Activated CD4-positive, CD25-positive, alpha-beta regulatory T cell (primary cell): ENCODE results near the gene BSPRY.
"Not testable (repeated sequence)": the region's sequence is repeated elsewhere in the genome, so short reads cannot be mapped to it uniquely, and the experiment has no call there.

Experiments used
- DNase-seq, 4 experiments: peaks; one replicate each; lab custom pipeline; 2025; lab: John Stamatoyannopoulos, UW

BSPRY gene

DNA sequence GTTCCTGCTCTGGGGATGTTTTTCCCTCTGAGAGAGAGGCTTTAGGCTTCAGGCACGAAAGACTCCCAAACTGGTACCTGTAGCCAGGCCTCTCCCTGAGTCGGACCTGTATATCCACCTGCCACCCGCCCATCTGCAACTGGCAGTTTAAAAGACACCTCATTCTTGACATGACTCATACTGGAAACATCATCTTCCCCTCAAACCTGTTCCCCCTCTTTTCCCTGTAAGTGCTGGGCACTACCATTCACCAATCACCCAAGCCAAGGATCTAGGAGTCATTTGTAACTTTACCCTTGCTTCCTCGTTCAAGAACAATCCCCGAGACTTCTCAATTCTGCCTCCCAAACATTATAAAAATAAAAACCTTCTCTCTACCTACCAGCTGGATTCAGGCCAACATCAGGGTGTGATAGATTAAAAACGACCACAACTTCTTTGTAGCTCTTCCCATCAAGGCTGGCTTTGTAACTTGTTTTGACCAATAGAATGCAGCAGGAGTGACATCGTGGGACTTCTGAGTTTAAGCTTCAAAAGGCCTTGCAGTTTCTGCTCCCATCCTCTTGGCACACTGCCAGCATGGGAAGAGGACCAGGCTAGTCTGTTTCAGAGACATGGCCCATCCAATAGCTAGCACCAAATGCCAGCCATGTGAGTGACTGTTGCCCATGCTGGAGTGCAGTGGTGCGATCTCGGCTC, 7.5 kb upstream of the BSPRY start:
- DNase-seq, result no peak

DNA sequence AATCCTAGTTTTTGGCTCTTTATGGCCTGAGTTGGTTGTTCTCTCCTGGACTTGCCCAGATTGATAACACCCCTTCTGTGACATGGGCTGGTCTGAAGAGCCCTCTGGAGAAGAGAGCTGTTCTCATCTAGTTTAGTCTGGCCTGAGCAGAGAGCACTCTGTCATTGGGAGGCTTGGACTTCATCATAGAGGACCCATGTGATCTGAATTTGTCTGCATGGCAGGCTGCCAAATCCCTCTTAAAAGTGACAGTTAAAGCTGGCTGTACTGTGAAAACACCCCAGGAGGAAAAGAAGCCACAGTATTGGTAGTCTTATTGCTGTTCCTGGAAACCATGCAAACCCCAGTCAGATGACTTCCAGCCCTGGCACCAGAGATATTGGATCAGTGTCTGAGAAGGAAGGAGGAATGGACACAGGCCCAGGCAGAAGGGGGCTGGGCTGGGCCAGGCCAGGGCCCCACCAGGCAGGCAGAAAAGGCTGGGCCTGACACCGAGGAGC, 5.6 kb upstream of the BSPRY start:
- no peak for DNase-seq

DNA sequence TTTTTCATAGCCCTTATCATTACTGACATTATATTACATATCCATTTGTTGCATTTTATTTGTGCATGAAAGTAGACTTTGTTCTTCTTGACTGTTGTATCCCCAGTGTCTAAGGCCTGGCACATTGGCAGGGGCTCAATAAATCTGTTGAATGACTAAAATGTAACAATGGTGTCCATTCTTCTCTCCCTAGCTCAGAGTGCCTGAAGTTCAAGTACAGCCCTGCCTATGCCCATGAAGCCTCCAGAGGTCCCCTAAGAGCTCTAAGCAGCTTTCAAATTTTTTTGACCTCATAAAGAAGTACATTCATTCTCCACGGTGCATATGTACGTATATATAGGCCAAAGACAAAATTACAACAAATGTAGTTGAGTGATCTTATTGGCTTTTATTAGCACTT, 4.2 kb upstream of the BSPRY start:
- DNase-seq, result no peak

DNA sequence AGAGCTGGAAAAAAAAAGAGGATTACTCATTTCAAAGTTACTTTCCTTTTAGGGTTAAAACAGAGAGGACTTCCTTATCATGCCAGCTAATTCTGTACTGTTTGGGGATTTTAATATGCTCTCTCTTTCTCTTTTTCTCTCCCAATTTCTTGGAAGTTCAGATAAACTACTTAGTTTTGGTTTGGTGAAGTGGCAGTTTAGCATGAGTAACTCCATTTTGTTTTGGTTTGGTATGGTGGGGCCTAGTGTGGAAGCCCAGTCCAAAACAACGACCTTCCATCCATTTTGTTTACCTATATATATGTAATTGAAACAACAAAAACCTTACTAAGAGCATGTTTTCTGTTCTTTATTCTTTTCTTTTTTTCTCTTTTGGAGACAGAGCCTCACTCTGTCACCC, 3.7 kb upstream of the BSPRY start:
- no peak for DNase-seq

DNA sequence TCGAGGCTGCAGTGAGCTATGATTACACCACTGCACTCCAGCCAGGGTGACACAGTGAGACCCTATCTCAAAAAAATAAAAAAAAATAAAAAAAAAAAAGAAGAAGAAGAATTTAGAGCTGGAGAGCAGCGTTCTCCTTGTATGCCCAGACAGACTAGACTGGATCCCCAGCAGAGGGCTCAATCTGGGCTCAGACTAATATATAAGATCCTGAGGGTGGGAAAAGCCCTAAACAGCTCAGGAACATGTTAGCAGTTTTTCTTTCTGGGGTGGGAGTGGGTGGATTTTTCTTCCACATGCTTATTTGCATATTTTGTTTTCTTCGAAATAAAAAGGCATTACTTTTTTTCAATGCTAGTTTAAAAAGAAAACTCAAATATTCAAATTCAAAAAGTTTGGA, 904 bp upstream of the BSPRY start:
- DNase-seq, result no peak

DNA sequence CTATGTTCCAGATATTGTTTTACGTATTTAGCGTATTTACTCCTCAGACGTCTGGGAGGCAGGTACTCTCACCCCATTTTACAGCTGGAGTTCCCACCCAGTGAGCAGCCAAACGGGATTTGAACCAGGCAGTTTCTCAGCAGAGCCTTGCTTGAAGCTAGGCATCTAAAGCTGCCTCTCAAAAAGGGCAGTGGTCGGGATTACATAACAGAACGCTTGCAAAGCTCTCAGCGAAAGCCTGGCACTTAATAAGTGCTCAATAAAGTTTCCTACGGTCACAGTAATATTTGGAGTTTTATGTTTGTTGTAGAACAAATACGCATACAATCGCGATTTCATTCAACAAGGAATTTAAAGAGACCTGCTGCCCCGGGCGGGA, 286 bp upstream of the BSPRY start:
- no peak for DNase-seq

DNA sequence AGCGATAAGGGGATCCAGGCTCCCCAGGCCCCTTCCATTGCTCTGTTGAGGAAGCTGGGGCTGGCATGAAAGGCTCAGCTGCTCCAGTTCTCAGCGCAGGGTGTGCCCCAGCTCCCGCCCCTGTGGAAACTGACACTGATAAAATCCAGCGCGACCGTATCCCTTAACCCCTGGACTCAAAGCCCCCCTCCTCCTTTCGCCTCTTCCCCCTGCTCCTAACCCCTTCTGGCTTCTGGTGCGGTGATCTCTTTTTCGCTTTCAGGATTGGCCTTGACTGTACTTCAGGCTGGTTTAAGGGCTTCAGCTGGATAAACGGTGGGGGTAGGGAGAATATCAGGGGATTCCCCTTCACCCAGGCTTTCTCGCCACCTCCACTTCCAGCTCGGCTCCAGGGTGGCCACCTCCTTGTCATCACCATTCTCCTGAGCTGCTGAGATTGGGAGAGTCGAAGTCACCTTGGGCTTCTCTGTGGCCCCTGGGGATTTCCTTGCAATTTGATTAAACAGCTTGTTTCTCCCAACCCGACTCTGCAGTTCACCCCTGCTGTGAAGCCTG, 843 bp downstream of the BSPRY start:
- no peak for DNase-seq

DNA sequence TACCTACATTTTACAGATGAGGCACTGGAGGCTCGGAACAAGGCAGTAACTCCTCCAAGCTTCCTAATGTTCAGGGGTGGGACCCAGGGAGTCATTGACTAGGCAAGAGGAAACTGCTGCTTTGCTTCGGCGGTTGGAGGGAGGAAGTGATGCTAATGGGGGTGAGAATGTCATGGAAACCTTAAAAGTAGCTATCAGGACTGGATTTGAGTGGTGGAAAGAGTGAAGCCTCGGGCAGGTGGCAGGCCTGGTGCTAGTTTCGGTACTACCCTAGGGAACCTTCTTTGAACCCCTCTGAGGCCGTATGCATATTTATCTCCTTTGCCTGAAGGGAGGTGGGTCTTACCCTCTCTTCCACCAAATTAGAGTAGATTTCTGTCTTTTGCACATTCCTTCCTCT, 1.6 kb downstream of the BSPRY start:
- DNase-seq, result no peak

DNA sequence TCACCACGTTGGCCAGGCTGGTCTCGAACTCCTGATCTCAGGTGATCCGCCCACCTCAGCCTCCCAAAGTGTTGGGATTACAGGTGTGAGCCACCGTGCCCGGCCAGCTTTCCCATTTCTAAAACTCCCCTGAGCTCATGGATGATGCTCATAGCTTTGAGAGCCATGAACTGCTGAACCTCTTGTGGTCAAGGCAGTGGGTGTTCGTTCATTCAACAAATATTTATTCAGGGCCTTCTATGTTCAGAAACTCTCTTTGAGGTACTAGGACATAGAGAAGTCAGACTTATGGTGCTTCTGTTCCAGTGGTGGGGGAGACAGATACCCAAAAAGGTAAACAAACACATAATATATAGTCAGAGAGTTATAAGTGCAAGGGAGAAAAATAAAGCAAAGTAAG, 2.7 kb downstream of the BSPRY start:
- no peak for DNase-seq

DNA sequence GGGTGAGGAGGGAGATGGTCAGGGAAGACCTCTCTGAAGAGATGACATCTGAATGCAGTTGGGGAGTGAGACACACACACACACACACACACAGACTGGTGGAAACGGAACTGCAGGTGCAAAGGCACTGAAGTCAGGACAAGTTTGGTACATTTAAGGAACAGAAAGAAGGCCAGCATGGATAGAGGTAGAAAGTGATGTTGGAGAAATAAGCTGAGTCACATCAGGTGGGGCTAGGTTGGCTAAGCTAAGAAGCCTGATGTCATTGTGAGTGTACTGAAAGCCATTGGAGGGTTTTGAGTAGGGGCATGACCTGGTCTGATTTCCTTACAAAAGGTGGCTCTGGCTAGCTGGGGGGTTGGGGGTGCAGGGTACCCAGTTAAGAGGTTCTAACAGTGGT, 3.1 kb downstream of the BSPRY start:
- no peak for DNase-seq

DNA sequence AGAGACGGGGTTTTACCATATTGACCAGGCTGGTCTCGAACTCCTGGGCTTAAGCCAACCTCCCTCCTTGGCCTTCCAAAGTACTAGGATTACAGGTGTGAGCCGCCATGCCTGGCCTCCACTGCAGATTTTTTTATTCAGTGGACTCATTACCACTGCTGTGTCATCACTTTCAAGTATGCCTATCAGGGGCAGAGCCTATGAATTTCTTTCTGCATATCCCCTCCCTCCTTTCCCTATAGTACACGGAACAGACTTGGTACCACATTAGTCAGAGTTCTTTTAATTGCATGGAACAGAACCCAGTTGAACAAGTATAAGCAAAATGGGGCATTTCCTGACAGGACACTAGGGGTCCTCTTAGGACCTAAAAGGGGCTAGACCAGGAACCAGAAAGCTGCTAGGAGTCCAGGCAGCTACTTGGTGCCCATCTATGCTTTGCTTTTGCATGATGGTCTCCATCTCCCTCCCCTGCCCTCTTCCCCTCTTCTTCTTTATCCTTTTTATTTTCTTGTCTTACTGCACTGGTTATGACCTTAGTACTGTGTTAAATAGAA, 5.8 kb downstream of the BSPRY start:
- DNase-seq, result no peak

DNA sequence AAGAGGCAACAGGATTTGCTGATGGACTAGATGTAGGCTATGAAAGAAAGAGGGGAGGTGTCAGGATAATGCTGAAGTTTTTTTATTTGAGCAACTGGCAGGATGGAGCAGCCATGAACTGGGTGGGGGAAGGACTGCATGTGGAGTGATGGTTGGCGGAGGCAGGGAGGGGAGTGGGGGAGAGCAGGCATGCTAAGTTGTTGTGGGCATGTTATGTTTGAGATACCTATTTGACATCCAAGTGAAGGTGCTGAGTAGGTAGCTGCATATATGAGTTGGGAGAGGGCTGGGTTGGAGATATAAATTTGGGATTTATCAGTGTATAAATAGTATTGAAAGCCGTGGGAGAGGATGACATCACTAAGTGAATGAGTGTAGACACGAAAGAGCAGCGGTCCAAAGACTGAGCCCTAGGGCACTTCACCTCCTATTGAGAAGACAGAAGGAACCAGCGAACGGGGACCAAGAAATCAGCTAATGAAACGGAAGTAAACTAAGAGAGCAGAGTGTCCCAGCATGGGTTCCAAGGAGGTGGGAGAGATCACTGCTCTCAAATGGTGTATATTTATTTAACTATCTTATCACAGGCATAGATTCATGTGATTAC, 7.4 kb downstream of the BSPRY start:
- no peak for DNase-seq

DNA sequence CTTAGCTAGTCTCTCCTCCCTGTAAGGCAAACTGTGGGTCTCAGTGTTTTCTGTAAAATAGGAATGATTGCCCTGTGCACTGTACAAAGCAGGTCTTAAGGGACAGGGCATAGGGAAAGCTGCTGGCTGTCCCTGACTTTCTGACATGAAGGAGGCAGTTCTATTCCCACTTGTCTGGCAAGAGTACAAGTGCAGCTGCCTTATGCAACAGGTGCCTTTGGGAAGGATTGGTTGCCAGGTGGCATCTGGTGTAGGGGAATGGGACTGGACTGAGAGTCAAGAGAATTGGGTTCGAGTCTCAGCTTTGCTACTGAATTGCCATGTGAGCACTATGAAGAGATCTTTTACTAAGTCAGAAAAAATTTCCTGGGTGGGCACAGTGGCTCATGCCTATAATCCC, 10.0 kb downstream of the BSPRY start:
- DNase-seq, result no peak

DNA sequence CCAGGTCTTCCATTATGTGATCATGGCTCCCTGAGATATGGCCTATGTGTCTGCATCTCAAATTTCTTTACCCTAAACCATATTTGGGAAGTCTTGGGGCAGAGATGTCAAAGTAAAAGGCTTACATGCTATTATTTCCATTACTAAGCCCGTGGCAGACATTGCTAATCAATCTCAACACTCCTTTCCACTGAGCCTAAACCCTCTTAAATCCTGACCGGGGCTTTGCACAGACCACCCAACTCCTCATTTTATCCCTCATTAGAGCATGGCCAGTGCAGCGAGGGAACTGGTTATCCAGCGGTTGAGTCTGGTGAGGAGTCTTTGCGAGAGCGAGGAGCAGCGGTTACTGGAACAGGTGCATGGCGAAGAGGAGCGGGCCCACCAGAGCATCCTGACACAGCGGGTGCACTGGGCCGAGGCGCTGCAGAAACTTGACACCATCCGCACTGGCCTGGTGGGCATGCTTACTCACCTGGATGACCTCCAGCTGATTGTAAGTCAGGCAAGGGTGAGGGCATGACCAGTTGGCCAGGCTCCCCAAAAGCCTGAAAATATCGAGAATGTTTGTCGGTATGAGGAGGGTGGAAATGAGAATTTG, 11.0 kb downstream of the BSPRY start:
- DNase-seq, result no peak

DNA sequence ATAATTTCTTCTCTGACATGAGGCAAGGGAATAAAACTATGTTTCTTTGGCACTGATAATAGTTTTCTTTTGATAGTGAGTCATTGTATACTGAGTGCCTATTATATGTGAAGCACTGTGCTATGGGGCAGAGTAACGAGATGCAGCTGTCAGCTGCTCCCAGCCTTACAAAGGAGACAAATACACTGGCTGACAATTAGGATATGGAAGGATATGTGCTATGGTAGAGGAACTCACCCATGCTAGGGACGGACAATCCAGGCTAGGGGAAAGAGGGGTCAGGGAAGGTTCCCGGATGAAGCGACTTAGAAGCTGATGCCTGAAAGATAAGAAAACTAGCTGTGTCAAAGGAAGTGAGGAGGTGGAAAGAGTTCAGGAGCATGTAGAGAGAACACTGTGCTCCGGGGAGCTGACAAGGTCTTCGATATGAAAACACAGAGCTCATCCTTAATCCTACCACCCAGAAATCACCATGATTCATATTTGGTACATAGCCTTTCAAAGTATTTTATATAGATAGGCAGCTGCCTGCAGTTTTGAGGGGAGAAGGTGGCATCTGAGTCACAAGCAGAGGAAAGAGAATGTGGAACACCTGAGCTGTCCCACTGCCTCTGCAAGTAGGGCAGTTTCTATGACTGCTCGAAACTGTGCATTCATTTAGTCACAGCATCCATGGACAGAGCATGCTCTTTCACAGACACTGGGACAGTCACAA, 12.1 kb downstream of the BSPRY start:
- DNase-seq, result no peak

DNA sequence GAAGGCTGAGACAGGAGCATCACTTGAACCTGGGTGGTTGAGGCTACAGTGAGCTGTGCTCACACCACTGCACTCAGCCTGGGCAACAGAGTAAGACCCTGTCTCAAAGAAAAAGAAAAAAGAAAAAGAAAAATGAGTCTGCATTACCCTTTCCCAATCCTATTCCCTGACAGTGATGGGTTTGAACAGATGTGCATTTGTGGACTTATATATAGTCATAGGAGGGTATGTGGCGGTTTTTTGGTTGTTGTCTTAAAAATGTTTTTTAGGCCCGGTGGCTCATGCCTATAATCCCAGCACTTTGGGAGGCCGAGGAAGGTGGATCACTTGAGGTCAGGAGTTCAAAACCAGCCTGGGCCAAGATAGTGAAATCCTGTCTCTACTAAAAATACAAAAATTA, 14.0 kb downstream of the BSPRY start:
- no peak for DNase-seq

DNA sequence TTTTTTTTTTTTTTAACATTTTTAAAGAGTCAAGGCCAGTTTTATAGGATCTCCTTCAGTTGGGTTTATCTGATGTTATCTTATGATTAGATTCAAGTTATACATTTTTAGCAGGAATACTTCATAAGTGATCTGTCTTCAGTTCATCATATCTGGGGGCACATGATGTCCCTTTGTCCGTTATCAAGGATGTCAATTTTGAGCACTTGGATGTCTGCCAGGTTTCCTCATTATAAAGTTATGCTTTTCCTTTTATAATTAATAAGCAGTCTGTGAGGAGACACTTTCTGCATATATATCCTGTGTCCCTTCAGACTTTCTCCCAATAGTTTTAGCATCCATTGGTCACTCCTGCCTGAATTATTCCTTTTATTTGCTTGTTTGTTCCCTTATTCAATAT, 15.6 kb downstream of the BSPRY start:
- no peak for DNase-seq

DNA sequence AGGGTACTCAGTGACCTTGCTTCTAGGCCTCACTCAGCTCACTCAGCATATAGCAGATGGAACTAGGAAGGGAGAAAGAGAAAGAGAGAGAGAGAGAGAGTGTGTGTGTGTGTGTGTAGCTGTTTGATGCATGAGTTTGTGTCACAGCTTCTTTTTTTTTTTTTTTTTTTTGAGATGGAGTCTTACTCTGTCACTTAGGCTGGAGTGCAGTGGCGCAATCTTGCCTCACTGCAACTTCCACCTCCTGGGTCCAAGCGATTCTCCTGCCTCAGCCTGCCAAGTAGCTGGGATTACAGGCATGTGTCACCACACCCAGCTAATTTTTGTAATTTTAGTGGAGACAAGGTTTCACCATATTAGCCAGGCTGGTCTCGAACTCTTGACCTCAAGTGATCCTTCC, 16.3 kb downstream of the BSPRY start:
- not testable (repeated sequence) for DNase-seq

DNA sequence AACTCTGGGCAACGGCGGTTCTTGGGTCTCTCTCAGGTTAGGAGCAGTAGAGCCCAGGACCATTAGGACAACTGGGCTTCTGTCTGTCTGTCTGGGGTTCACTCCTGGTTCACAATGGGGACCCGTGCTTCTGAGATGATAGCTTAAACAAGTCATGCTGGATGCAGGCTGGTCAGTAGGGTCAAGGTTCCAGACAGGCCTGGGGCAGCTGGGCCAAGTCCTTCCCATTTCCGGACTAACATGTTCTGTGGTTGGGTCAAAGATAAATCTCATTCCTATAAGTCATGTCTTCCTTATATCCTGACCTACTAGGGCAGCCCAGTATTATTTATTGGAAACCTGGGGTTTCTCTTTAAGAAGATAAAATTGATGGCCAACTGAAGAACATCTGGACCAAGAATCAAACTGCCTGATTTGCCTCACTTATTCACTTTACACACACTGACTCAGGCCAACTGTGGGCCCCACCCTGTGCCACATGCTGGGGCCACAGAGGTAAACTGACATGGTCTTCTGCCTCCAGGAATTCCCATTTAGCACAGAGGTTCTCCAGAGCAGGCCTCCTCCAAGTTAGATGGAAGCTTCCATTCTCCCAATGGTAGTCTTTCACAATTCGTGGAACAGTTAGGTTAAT, 19.1 kb downstream of the BSPRY start:
- no peak for DNase-seq

DNA sequence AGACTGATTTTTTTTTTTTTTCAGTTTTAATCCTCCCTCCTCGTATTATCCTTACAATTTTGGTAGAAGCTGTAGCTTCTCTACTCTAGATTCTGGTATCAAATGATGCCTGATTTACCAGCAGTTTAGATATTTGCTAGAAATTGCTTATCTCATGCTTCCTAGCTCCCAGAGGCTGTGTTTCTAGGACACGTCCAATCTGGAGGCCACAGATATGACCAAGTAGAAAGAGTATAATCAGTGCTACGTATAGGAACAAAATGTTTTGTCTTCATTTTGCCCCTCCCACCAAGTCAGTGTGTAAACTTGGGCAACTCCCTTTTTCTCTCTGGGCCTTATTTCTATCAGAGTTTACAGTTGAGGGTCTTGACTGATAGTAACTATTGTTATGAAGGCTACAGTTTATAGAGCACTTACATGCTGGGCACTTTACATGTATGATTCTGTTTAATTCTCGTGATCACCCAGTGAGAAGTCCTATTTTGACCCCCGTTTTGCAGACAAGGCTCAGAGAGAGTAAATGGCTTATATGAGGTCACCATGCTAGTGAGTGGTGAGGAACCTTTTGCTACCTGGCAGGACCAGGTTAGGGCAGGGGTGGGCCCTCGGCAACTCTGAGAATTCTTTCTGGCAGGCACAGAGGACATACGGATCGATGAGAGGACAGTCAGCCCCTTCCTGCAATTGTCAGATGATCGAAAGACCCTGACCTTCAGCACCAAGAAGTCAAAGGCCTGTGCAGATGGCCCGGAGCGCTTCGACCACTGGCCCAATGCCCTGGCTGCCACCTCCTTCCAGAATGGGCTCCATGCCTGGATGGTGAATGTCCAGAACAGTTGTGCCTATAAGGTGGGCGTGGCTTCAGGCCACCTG, 19.9 kb downstream of the BSPRY start:
- no peak for DNase-seq

DNA sequence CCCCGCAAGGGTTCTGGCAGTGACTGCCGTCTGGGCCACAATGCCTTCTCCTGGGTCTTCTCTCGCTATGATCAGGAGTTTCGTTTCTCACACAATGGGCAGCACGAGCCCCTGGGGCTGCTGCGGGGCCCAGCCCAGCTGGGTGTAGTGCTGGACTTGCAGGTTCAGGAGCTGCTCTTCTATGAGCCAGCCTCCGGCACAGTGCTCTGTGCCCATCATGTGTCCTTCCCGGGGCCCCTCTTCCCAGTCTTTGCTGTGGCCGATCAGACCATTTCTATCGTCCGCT, 20.5 kb downstream of the BSPRY start:
- no peak for DNase-seq
